Natural killer cell treated with Interleukin-12 subunit alpha and Interleukin-12 subunit beta and Interleukin-15 and Interleukin-18, amount 100 ng/mL, for 72 hours (primary cell): ENCODE data around the gene CHST11. TPM values are rescaled to one million over a fixed set of nuclear protein-coding genes. Genes with fewer than 3 reads are reported as not detected.

Experiments
- ATAC-seq, 2 donors: fragments of 150-1000 bp; cut with Tn5 transposase in 1 of 2; sonication (Bioruptor Pico), chemical (Tn5 transposase) in 1 of 2; 2 replicates each; pipeline ENCODE4 v1.10.0; 2021
- DNase-seq: peaks from one replicate; pipeline ENCODE4 v3.0.0; 2022; ENCODE audit warnings: low spot score
- H3K27ac Mint-ChIP-seq, 2 donors: 1 replicate in 1 of 2; 2 replicates in 1 of 2; pipeline ENCODE4 v1.8.0; 2022; ENCODE audit warnings: mixed read lengths in 2 of 2, mild to moderate bottlenecking in 1 of 2, moderate library complexity in 1 of 2
- H3K27me3 Mint-ChIP-seq, 2 donors: 1 replicate in 1 of 2; 2 replicates in 1 of 2; pipeline ENCODE4 v1.8.0; 2022; ENCODE audit warnings: mixed read lengths in 2 of 2
- H3K36me3 Mint-ChIP-seq: one replicate; pipeline ENCODE4 v1.8.0; 2022; ENCODE audit warnings: mixed read lengths
- H3K4me1 Mint-ChIP-seq, 2 donors: 1 replicate in 1 of 2; 2 replicates in 1 of 2; pipeline ENCODE4 v1.8.0; 2022; ENCODE audit warnings: low read depth in 2 of 2, mixed read lengths in 2 of 2, mild to moderate bottlenecking in 1 of 2
- H3K4me3 Mint-ChIP-seq: one replicate; pipeline ENCODE4 v1.8.0; 2022; ENCODE audit warnings: mixed read lengths
- H3K9me3 Mint-ChIP-seq: 2 replicates; pipeline ENCODE4 v1.8.0; 2022; ENCODE audit warnings: mixed read lengths
- total RNA-seq, 2 donors: library from RNA; stranded (reverse); gene quantifications; one replicate each; pipeline ENCODE4 v1.2.3, GENCODE V29; 2022

Gene CHST11
- total RNA-seq, 2 donors from 2014 or later: 195 to 374 TPM

DNA sequence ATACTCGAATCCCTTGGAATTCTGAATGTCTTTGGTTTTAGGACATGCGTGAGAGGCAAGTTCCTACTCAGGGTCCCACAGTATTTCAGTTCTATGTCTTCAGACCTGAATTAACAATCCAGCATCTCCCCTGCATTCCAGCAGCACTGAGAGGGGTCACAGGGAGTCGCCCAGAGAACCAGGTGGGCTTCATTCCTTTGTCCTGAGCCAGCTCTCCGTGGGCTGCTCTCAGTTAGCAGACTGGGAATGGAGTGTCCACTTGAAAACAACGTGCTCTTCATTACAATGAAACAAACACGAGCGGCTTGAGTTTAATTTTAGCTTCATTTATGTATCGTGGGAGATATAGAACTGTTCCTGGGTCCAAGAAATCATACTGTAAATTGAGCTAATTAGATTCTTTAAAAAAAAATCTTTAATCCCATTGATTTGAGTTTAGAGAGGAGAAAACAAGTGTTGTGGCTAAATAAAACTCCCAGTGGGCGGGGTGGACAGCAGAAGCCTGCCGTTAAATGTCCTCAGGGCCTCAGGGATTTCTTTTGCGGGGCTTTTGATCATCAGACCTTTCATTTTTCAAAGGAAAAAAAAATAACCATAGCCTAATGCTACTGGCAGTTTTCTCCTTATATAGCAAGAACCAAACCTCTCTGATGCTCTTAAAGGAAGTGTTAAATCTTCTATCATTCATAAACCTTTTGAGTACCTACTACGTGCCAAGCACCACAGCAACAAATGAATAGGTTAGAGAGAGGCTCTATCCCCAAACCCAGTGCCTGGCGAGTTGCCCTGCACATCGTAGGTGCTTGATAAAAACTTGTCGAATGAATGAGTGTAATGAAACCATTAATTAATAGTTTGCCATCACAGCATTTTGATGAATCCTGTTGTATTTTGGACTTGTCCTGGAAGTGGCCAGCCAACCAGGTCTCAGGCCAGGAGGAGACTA, 140.4 kb downstream of the CHST11 start:
- H3K4me3 Mint-ChIP-seq: no peak overlapping the region

GRCh38 chr12:104598342-104599271, 141.9 kb downstream of the CHST11 start:
- Mint-ChIP-seq H3K27ac (peak overlapping the region in 1 of 2 donors; percentile 53), H3K36me3 (no peaks in the 10 kb centered on the region), H3K4me1 (peaks cover 70 to 84% of the 10 kb centered on the region in 2 donors), H3K27me3 (no peaks in the 10 kb centered on the region), H3K4me3 (no peak overlapping the region), H3K9me3 (no peaks in the 10 kb centered on the region)
- ATAC-seq (peak in 1 of 2 donors; percentile 17), DNase-seq (no peak)

More for the DNA sequence above, 140.4 kb downstream of the CHST11 start:
- Mint-ChIP-seq H3K9me3 (no peaks in the 10 kb centered on the region), H3K27me3 (no peaks in the 10 kb centered on the region), H3K27ac (peak overlapping the region; percentile 33 to 53), H3K36me3 (no peaks in the 10 kb centered on the region), H3K4me1 (peaks cover 72 to 85% of the 10 kb centered on the region in 2 donors)
- ATAC-seq: no peak
- no peak for DNase-seq

- peak overlapping the region; percentile 65 to 94 for H3K27ac Mint-ChIP-seq
- no peaks in the 10 kb centered on the region for H3K27me3 Mint-ChIP-seq
- peaks cover 70 to 85% of the 10 kb centered on the region in 2 donors for H3K4me1 Mint-ChIP-seq
- no peak for DNase-seq
- H3K4me3 Mint-ChIP-seq: no peak overlapping the region
- no peaks in the 10 kb centered on the region for H3K36me3 Mint-ChIP-seq
- H3K9me3 Mint-ChIP-seq: no peaks in the 10 kb centered on the region
- ATAC-seq: no peak
Observed at GRCh38 chr12:104599272-104600035, 142.7 kb downstream of the CHST11 start.

DNA sequence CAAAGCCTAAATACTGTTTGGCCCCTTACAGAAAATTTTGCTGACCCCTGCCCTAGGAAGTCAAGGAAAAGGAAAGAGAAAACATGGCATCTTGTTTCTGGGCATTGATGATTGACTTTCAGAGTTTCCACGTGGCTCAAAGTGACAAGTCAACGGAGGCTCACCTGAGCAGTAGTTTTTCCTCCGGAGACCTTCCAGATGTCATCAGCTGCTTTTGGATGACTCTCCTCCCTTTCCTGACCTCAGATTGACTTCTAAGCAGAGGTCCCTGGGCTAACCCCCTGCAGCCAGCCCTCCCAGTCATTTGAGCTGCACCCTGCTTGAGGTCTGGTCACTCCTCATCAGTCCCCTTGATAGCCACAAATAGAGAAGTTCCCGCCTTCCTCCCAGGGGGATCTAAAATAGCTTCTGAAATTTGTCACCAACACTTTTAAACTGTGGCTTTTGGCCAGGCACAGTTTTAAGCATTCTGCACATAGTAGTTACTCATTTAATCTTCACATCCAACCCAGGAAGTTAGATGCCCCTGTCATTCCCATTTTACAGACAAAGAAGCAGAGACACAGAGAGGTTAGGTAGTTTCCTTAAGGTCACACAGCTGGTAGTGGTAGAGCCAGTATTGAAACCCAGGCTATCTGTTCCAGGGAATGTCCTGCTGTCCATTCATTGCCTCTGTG, 143.4 kb downstream of the CHST11 start:
- H3K27me3 Mint-ChIP-seq: no peaks in the 10 kb centered on the region
- no peaks in the 10 kb centered on the region for H3K9me3 Mint-ChIP-seq
- ATAC-seq (no peak), DNase-seq (no peak)
- H3K36me3 Mint-ChIP-seq: no peaks in the 10 kb centered on the region
- peaks cover 72 to 87% of the 10 kb centered on the region in 2 donors for H3K4me1 Mint-ChIP-seq
- peak overlapping the region; percentile 65 to 94 for H3K27ac Mint-ChIP-seq
- H3K4me3 Mint-ChIP-seq: peak overlapping the region; percentile 0

DNA sequence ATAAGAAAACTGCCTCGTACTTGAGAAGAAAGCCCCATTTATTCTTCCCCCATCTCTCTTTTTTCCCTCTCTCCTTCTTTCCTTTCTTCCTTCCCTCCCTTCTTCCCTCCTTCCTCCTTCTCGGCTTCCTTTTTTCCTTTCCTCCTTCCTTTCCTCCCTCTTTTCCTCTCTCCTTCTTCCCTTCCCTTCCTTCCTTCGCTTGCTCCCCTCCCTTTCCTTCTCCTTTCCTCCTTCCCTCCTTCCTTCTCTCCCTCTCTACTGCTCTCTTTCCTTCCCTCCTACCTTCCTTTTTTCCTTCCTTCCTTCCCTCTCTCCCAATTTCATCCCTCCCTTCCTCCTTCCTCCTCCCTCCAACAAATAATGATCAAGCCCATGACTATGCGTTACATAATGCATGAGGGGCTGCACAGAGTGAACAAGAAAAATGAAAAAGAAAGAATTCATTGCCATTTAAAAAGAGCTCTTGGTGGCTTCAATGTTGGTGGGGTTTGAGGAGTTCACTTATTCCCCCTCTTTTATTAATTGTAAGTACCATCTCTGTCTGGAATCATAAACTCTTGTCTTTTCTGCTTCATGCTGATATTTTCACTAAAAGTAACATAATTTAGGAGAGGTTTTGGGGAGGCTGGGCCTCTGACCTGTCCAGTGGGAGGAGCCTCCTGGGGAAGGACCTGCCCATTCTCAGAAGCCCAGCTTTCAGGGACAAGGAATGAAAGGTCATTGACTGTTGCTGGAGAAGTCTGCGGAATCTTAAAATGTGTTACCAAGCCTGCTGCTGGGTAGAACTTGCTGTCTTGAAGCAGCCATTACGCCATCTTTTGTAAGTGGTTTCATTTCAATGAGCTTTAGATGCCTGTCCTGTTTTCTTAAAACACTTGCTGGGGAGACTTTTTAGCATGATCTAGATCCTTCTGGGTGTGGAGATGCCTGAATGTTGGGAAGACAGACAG, 144.3 kb downstream of the CHST11 start:
- H3K36me3 Mint-ChIP-seq: no peaks in the 10 kb centered on the region
- peak overlapping the region; percentile 65 to 94 for H3K27ac Mint-ChIP-seq
- peak overlapping the region; percentile 0 for H3K4me3 Mint-ChIP-seq
- no peak for ATAC-seq
- peaks cover 72 to 86% of the 10 kb centered on the region in 2 donors for H3K4me1 Mint-ChIP-seq
- DNase-seq: no peak
- H3K9me3 Mint-ChIP-seq: no peaks in the 10 kb centered on the region
- H3K27me3 Mint-ChIP-seq: no peaks in the 10 kb centered on the region

DNA sequence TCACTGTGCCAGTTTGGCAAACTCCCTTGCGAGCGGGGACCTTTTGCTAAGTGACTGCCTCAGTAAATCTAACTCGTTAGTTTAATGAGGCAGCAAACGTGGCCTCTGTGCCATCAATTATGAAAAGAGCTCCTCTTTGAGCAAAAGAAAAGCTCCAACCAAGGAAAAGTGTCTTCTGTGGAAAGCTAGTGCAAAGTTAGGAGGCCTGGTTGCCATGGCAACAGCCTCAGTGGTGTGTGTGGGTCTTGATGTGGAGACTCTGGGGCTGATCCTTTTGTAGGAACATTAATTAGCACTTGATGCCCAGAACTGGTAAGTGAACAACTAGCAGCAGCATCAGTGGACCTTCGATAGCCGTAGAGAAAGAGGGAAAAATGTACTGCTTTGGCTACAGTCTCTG, 145.7 kb downstream of the CHST11 start:
- ATAC-seq (no peak), DNase-seq (no peak)
- Mint-ChIP-seq H3K4me1 (peaks cover 68 to 84% of the 10 kb centered on the region in 2 donors), H3K27me3 (no peaks in the 10 kb centered on the region), H3K9me3 (no peaks in the 10 kb centered on the region), H3K27ac (peak overlapping the region; percentile 65 to 94), H3K36me3 (peaks cover 4% of the 10 kb centered on the region), H3K4me3 (no peak overlapping the region)

DNA sequence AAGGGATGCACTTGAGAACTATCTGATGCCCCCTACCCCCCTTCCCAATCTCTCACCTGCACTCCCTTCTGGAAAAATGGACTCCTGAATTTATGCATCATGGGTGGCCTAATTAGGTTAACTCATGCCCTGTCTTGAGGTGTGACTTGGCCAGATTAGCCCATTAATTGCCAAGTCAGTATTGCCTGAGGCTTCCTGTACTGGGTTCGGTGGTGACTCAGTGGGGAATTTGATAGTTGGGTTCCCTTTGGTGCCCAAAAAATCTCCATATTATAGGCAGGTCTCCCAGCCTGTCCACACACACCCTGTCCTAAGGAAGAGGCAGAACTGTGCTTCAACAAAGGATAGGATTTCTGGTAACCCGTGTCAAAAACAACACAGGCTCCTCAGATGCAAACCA, 146.1 kb downstream of the CHST11 start:
- H3K36me3 Mint-ChIP-seq: peaks cover 5% of the 10 kb centered on the region
- H3K9me3 Mint-ChIP-seq: no peaks in the 10 kb centered on the region
- H3K27me3 Mint-ChIP-seq: no peaks in the 10 kb centered on the region
- peak overlapping the region; percentile 87 to 94 for H3K27ac Mint-ChIP-seq
- ATAC-seq: no peak
- H3K4me1 Mint-ChIP-seq: peaks cover 72 to 81% of the 10 kb centered on the region in 2 donors
- peak overlapping the region; percentile 68 for H3K4me3 Mint-ChIP-seq
- no peak for DNase-seq

GRCh38 chr12:104603545-104603973, 146.8 kb downstream of the CHST11 start:
- peak overlapping the region; percentile 87 to 94 for H3K27ac Mint-ChIP-seq
- peaks cover 9% of the 10 kb centered on the region for H3K36me3 Mint-ChIP-seq
- ATAC-seq (peak in 1 of 2 donors; percentile 3), DNase-seq (no peak)
- H3K4me1 Mint-ChIP-seq: peaks cover 78 to 79% of the 10 kb centered on the region in 2 donors
- H3K9me3 Mint-ChIP-seq: no peaks in the 10 kb centered on the region
- no peaks in the 10 kb centered on the region for H3K27me3 Mint-ChIP-seq
- peak overlapping the region; percentile 68 for H3K4me3 Mint-ChIP-seq

DNA sequence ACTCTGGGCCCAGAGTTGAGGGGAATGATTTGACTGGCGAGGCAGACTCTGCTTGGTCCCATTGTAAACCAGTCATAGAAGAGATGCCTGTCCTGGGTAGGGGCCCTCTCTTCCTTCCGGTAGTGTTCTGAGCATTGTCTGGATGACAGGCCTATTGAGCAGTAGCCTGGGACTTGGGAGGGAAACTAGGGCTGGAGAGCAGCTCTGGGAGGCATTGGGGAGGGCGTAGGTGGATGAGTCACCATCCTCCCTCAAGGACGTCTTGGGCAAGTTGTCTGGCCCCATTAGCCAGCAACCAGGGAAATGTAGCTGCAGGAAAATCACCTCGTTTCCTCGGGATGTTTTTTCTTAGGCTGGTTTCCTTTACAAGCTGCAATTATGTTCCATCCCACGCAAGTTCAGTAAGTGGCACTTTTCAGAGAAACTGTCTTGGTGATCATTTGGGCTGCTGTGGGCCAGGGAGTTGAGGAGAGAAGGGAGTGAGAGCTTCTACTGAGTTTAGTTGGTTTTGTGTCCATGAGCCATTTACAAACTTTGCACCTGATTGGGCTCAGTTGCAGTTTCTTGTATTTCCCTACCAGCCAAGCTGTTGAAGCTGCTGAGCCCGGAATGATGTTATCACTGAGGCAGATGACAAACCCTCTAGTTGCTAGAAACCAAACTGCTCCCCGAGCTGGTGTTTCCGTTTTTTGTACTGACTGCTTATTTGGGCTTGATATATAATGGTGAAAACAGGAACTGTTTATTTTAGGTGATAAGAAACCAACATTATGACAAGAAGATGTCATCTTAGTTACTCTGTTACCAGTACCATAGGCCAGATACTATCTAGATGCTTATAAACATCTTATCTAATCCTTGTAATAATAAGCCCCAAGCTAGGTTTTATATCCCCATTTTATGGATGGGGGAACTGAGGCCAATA, 147.6 kb downstream of the CHST11 start:
- Mint-ChIP-seq H3K27me3 (no peaks in the 10 kb centered on the region), H3K27ac (peak overlapping the region; percentile 87 to 94), H3K9me3 (no peaks in the 10 kb centered on the region), H3K4me3 (peak overlapping the region; percentile 68), H3K36me3 (peaks cover 11% of the 10 kb centered on the region), H3K4me1 (peaks cover 83 to 84% of the 10 kb centered on the region in 2 donors)
- DNase-seq (peak; percentile 74), ATAC-seq (peak; percentile 84 to 85)

DNA sequence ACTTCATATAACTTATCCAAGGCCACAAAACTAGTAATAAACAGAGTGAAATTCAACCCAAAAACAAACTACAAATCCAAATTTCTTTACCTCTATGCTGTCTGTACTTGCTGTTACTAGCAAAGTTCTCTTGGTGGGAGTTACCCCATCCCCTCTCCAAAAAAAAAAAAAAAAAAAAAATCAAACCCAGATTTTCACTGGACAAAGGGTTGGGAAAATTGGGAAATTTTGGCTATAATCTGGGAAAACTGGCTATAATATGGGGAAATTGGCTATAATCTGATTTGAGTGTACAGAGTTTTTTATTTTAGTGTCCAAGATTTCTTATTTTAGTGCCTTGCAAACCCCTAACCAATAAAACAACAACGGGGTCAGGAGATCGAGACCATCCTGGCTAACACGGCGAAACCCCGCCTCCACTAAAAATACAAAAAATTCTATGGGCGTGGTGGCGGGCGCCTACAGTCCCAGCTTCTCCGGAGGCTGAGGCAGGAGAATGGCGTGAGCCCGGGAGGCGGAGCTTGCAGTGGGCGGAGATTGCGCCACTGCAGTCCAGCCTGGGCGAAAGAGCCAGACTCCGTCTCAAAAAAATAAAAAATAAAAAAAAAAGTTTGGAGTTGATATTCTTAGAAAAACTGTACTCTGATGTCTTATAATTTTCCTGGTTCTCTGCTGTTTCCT, 148.4 kb downstream of the CHST11 start:
- Mint-ChIP-seq H3K27ac (peak overlapping the region; percentile 87 to 94), H3K27me3 (no peaks in the 10 kb centered on the region), H3K4me1 (peaks cover 79% of the 10 kb centered on the region in 2 donors), H3K36me3 (peaks cover 11% of the 10 kb centered on the region), H3K4me3 (peak overlapping the region; percentile 68), H3K9me3 (no peaks in the 10 kb centered on the region)
- ATAC-seq: no peak
- no peak for DNase-seq
